HG02981 (cell line): ENCODE data around the gene NDUFA5.
A peak's percentile ranks its signal among the peaks of the same experiment; 100 is the strongest.
"Not testable (repeated sequence)": the region's sequence is repeated elsewhere in the genome, so short reads cannot be mapped to it uniquely, and the experiment has no call there.

Source experiments
- ATAC-seq: cut with Tn5 transposase; IDR thresholded peaks from one replicate; pipeline ENCODE4 v1.9.1; 2021; ENCODE audit warnings: mild to moderate bottlenecking, moderate library complexity; ENCODE audit not compliant: unreplicated experiment

Gene NDUFA5

DNA sequence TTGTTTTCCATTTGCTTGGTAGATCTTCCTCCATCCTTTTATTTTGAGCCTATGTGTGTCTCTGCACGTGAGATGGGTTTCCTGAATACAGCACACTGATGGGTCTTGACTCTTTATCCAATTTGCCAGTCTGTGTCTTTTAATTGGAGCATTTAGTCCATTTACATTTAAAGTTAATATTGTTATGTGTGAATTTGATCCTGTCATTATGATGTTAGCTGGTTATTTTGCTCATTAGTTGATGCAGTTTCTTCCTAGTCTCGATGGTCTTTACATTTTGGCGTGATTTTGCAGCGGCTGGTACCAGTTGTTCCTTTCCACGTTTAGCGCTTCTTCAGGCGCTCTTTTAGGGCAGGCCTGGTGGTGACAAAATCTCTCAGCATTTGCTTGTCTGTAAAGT lies 31.1 kb downstream of the NDUFA5 start:
- not testable (repeated sequence) for ATAC-seq

GRCh38 chr7:123522066-123522465 lies 35.6 kb downstream of the NDUFA5 start:
- no peak for ATAC-seq

DNA sequence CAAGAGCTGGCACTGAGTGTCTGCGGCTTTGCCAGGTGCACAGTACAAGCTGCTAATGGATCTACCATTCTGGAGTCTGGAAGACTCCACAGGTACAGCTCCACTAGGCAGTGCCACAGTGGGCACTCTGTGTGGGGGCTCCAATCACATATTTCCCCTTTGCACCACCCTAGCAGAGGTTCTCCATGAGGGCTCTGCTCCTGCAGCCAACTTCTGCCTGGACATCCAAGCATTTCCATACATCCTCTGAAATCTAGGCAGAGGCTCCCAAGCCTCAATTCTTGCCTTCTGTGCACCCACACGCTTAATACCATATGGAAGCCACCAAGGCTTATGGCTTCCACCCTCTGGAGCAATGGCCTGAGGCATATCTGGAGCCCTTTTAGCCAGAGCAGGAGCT lies 52.4 kb downstream of the NDUFA5 start:
- no peak for ATAC-seq

- no peak for ATAC-seq
Observed at GRCh38 chr7:123502201-123502600, 55.4 kb downstream of the NDUFA5 start.

GRCh38 chr7:123500878-123501489 lies 56.6 kb downstream of the NDUFA5 start:
- no peak for ATAC-seq

- no peak for ATAC-seq
Observed at GRCh38 chr7:123499211-123499970, 58.2 kb downstream of the NDUFA5 start.

DNA sequence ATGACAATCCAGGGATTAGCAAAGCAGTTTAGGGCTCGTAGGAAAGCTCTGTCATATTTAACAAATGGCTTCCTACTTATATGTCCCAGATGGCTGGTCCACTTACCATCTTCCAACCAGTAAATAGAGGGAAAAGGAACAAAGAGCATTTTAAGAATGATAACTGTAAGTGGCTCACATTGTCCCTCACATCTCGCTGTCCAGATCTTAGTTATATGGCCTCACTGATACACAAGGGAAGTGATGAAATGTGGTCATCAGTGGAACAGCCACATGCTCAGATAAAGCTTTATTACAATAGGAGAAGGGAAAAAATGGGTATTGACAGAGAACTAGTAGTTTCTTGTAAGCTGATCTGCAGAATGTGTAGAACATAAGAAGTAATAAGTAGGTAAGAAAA lies 59.0 kb downstream of the NDUFA5 start:
- ATAC-seq: no peak

GRCh38 chr7:123498031-123498430 lies 59.6 kb downstream of the NDUFA5 start:
- no peak for ATAC-seq

DNA sequence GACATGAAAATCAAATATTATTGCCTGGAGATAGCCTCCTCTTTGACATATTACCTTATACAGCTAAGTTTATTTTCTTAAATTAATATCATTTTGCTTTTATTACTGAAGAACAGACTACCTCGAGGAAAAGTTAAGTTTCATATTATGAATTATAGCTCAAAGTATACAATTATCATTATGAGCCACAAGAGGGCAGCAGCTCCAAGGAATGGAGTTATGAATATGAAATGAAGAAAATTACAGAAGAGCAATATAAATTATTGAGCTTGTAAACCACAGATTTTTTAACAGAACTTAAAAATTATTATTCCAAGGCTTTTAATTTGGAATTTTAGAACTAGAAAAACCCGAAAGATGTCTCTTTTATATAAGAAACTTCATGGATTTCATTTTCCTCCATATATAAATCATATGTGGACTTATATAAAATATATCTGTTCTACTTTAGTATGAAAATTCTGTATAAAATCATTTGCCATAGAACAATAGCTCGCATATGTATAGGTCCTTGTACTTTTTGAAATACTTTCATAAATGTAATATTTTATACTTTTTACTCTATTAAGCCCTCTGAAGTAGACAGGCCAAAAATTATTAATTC lies 63.3 kb downstream of the NDUFA5 start:
- peak; percentile 43 for ATAC-seq

DNA sequence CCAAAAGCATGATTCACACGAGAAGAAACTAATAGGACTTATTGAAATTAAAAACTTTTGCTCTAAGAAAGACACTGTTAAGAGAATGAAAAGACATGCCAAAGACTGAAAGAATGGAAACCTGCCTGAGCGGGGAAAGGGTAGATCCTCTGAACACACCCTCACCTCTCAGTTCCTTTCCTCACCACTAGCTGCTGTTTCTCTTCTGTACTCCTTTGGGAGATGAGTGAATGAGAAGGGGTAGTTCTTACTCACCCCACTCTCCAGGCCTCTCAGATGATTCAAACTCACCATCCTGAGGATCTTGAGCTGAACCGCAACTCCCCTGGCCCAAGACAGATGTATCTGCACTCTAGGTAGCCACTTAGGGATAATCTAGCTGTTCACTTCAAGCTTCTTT lies 65.1 kb downstream of the NDUFA5 start:
- peak; percentile 83 for ATAC-seq
